Activated T-cell treated with anti-CD3 and anti-CD28 coated beads, Interleukin-2, amount 50 U/mL, for 24 hours (primary cell): ENCODE measurements around the gene LDLRAD3.

Source experiments
- DNase-seq: peaks from one replicate; pipeline ENCODE4 v3.0.0-alpha.2; 2020
- H3K27ac Mint-ChIP-seq: 2 replicates; pipeline ENCODE4 v1.8.0; 2020; ENCODE audit warnings: mild to moderate bottlenecking, mixed read lengths
- H3K27me3 Mint-ChIP-seq: 2 replicates; pipeline ENCODE4 v1.8.0; 2020; ENCODE audit warnings: mixed read lengths
- H3K36me3 Mint-ChIP-seq: 2 replicates; pipeline ENCODE4 v1.8.0; 2020; ENCODE audit warnings: low read depth, mixed read lengths
- H3K4me1 Mint-ChIP-seq: 2 replicates; pipeline ENCODE4 v1.8.0; 2020; ENCODE audit warnings: low read depth, mixed read lengths
- H3K4me3 Mint-ChIP-seq: 2 replicates; pipeline ENCODE4 v1.8.0; 2020; ENCODE audit warnings: mild to moderate bottlenecking, moderate library complexity, mixed read lengths
- H3K9me3 Mint-ChIP-seq: 2 replicates; pipeline ENCODE4 v1.8.0; 2020; ENCODE audit warnings: mixed read lengths

The LDLRAD3 gene

DNA sequence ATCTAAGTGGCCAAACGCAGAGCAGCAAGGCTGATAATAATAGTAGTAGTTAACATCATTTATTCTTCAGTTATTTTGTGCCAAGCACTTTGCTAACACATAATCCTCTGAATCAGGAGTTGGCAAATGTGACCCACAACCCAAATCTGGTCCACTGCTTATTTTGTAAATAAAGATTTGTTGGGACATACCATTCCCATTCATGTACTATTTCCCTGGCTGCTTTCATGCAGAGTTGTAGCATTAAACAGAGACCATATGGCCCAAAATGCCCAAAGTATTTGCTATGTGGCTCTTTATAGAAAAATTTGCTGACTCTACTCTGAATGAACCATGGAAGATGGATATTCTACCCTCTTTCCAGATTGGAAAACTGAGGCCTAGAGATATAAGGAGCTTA lies 295.0 kb downstream of the LDLRAD3 start:
- Mint-ChIP-seq H3K4me3 (no peak overlapping the region), H3K9me3 (no peaks in the 10 kb centered on the region), H3K4me1 (no peaks in the 10 kb centered on the region), H3K36me3 (no peaks in the 10 kb centered on the region), H3K27ac (no peak overlapping the region), H3K27me3 (peaks cover 25% of the 10 kb centered on the region)
- DNase-seq: no peak

DNA sequence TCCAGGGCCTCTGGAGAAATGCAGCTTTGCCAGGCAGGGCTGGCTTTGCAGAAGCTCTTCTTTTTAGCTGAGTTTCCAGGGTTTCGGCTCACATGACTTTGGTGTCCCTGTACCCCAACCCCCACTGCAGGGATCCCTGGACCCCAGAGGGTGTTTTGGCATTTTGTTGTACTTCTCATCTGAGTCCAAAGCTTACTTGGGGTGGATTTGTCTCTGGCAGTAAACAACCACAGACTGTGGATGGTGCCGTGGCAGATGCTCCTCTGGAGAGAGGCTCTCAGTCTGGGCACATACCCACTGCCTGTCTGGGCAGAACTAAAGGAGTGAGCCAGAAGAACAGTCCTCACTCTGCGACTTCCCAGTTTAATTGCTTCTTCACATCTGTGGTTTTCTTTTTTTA lies 295.8 kb downstream of the LDLRAD3 start:
- Mint-ChIP-seq H3K36me3 (no peaks in the 10 kb centered on the region), H3K4me1 (no peaks in the 10 kb centered on the region)

DNA sequence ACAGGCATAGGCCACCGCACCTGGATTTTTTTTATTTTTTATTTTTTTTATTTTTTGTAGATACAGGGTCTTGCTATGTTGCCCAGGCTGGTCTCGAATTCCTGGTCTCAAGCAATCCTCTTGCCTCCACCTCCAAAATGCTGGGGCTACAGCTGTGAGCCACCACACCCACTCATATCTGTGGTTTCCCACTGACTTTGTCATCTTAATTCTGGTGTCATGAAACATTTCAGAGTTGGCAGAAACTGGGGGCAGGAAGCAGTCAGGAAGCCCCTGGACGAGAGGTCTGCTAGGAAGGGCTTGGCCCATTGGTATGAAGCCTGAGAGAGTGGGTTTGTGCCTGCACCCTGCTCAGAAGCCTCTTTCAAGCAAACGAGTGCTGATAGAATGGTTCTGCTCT lies 296.3 kb downstream of the LDLRAD3 start:
- Mint-ChIP-seq H3K9me3 (no peaks in the 10 kb centered on the region), H3K4me3 (no peak overlapping the region), H3K4me1 (no peaks in the 10 kb centered on the region), H3K27ac (no peak overlapping the region), H3K27me3 (peaks cover 25% of the 10 kb centered on the region), H3K36me3 (no peaks in the 10 kb centered on the region)
- DNase-seq: no peak

More for the DNA sequence above, 295.8 kb downstream of the LDLRAD3 start:
- no peak overlapping the region for H3K4me3 Mint-ChIP-seq
- no peaks in the 10 kb centered on the region for H3K9me3 Mint-ChIP-seq
- no peak overlapping the region for H3K27ac Mint-ChIP-seq
- peaks cover 25% of the 10 kb centered on the region for H3K27me3 Mint-ChIP-seq
- DNase-seq: no peak

DNA sequence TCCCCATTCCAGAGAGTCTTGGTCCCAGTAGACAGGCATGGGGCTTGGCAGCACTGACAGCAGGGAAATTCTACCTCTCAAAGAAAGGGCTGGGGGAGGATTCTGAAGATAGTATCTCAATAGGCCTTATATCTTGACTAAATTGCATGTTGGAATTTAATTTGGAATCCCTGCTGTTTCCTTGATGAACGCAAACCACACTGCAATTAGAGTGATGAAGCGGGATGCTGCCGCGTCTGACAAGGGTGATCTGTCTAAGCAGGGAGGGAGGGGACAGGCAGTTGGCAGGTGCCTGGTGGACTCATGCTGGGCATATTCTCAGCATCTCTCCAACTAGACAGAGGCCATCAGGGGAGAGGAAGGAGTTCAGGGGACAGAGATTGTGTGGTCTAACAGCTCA lies 296.9 kb downstream of the LDLRAD3 start:
- H3K27ac Mint-ChIP-seq: no peak overlapping the region
- H3K4me3 Mint-ChIP-seq: no peak overlapping the region
- DNase-seq: no peak

DNA sequence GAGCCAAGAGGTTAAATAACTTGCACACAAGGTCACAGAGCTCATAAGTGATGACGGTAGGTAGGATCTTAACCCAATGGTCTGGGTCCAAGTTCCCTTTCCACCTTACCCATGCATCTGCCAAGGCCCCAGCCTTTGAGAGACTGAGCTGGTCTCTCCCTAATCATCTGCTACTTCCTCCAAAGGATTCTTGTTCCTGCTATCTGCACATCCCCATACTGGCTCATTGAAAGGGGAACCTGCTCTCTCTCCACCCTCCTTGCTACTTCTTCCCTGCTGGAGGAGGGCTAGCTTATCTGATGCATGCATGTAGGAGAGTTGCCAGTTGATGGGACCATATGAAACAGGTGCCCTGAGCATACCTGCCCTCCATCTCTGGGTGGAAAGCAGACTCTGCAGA lies 297.6 kb downstream of the LDLRAD3 start:
- Mint-ChIP-seq H3K4me3 (no peak overlapping the region), H3K4me1 (no peaks in the 10 kb centered on the region), H3K9me3 (no peaks in the 10 kb centered on the region), H3K27ac (no peak overlapping the region), H3K36me3 (no peaks in the 10 kb centered on the region), H3K27me3 (peaks cover 25% of the 10 kb centered on the region)
- DNase-seq: no peak

More for the DNA sequence above, 296.9 kb downstream of the LDLRAD3 start:
- Mint-ChIP-seq H3K9me3 (no peaks in the 10 kb centered on the region), H3K36me3 (no peaks in the 10 kb centered on the region), H3K27me3 (peaks cover 25% of the 10 kb centered on the region), H3K4me1 (no peaks in the 10 kb centered on the region)

DNA sequence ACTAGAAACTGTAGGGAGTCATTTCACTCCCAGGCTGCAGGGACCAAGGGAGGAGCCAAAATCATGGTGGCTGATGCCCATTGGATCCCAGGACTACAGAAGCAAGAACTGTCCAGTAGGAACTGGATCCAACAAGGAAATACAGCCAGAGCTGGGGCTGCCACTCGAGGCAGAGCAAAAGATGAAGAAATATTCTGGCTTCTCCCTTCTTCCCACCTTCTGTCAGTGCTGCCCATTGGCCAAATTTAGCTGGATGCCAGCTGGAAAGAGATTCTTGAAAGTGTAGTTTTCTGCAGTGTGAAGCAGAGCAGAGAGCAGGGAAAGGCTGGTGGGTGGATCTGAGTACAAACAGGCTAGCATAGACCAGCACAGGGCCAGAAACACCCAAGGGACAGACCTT lies 299.8 kb downstream of the LDLRAD3 start:
- Mint-ChIP-seq H3K27me3 (peaks cover 41% of the 10 kb centered on the region), H3K36me3 (no peaks in the 10 kb centered on the region), H3K9me3 (no peaks in the 10 kb centered on the region), H3K27ac (no peak overlapping the region), H3K4me3 (no peak overlapping the region), H3K4me1 (no peaks in the 10 kb centered on the region)
- no peak for DNase-seq

DNA sequence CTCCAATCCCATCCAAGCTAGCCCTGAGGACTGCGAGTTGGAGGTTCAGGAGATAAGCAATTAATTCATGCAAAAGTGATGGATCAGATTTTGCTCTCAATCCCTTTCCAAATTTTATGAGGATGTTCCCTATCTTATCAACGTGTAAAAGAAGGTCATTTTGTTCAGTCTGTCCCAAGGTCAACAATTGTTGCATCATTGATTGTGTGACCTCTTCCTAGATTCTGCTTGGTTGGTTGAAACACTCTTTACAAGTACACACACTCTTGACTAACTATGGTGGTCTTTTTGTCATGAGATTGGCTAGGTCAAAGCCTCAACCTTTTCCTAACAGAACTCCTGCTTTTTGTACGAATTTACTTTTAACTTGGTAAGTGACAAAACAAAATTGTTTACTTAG lies 303.6 kb downstream of the LDLRAD3 start:
- no peak overlapping the region for H3K4me3 Mint-ChIP-seq
- H3K9me3 Mint-ChIP-seq: no peaks in the 10 kb centered on the region
- H3K36me3 Mint-ChIP-seq: no peaks in the 10 kb centered on the region
- H3K4me1 Mint-ChIP-seq: peaks cover 3% of the 10 kb centered on the region
- H3K27ac Mint-ChIP-seq: no peak overlapping the region
- peaks cover 65% of the 10 kb centered on the region for H3K27me3 Mint-ChIP-seq
- DNase-seq: no peak

DNA sequence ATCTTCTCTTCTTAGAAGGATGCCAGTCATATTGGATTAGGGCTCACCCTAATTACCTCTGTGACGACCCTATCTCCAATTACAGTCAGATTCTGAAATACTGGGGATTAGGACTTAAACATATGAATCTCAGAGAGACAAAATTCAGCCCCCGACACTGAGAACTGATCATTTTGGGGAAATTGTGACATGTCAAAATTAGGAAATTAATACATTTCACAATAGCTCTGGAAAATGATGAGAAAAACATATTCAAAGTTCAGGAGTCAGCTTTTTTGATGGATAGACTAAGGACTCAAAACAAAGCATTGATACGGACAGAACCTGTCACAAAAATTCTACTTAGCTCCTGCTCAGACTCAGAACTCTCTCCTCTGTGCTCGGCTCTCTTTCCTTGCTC lies 304.6 kb downstream of the LDLRAD3 start:
- Mint-ChIP-seq H3K4me1 (peaks cover 3% of the 10 kb centered on the region), H3K9me3 (no peaks in the 10 kb centered on the region), H3K36me3 (no peaks in the 10 kb centered on the region), H3K27ac (no peak overlapping the region), H3K4me3 (no peak overlapping the region), H3K27me3 (peaks cover 63% of the 10 kb centered on the region)
- DNase-seq: no peak

DNA sequence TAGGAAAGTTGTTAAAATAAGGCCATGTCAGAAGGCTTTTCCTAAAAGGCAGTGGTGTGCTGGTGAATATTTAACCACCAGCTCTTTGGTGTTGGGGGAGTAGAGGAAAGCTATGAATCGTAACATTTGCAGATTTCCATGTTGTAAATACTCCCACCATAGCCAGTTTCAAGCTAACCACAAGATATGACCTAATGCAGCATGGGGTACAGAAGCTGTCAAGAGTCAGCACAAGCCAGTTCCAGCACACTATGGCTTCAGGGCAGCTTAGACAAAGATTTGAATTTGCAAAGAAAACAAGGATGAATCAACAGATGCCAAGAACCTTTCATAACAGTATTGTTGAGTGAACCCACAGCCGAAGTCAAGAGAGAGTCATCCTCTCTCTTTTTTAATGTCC lies 305.4 kb downstream of the LDLRAD3 start:
- peaks cover 59% of the 10 kb centered on the region for H3K27me3 Mint-ChIP-seq
- no peaks in the 10 kb centered on the region for H3K9me3 Mint-ChIP-seq
- no peak overlapping the region for H3K4me3 Mint-ChIP-seq
- H3K4me1 Mint-ChIP-seq: peaks cover 3% of the 10 kb centered on the region
- no peak for DNase-seq
- no peaks in the 10 kb centered on the region for H3K36me3 Mint-ChIP-seq
- no peak overlapping the region for H3K27ac Mint-ChIP-seq

DNA sequence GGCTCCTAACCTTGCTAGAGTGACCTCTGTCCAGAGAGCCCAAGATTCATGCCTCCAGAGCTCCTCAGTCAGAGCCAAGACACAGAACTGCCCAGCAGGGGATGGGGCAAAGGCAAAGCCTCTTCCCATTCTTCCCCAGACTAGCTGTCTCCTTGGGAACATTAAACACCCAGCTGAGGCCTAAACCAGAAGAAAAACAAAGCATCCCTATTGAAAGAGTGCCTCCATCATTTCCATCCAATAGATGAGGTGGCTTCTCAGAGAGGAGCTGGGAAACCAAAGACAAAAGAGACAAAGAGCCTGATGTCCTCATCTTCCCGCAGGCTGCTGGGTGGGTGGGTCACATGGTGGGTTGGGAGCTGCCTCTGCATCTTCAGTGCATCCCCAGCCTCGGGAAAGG lies 308.0 kb downstream of the LDLRAD3 start:
- Mint-ChIP-seq H3K36me3 (no peaks in the 10 kb centered on the region), H3K4me1 (peaks cover 3% of the 10 kb centered on the region), H3K27ac (no peak overlapping the region), H3K9me3 (no peaks in the 10 kb centered on the region), H3K4me3 (no peak overlapping the region), H3K27me3 (peaks cover 50% of the 10 kb centered on the region)
- DNase-seq: no peak

DNA sequence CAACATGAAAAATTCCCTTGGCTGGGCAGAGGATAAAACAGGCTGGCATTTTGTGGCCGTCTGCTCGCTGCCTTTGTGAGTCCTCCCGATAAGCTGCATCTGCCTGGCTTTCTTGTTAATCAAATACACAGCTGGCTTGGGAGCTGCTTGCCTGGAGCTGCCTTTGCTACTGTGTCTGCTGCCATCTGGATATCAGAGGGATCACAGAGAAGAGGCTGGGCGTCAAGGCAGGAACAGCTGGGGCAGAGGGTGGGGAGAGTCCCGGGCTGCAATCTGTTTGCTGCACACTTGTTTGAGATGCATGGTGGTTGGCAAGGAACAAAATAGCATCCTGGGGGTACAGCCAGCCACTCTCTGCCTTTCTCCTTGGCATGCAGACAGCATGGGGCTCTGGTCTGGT lies 309.4 kb downstream of the LDLRAD3 start:
- Mint-ChIP-seq H3K9me3 (no peaks in the 10 kb centered on the region), H3K4me1 (peaks cover 3% of the 10 kb centered on the region), H3K27me3 (peaks cover 48% of the 10 kb centered on the region), H3K4me3 (no peak overlapping the region), H3K27ac (no peak overlapping the region), H3K36me3 (no peaks in the 10 kb centered on the region)
- no peak for DNase-seq

DNA sequence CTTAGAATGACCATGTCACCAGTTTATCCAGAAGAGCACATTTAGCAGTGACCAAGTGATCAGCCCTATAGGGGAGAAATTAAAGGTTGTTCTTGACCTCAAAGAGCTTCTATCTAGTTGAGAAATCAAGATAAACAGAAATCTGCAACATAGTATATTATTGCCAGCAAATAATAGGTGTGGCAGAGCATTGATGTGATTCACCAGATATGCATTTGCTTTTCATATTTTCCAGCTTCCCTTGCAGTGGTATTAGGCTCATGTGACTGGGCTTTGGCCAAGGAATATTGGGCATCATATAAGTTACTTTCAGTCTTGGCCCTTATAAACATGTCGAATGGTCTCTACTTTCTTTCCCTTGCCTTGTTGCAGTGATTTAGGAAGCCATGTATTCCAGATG lies 310.9 kb downstream of the LDLRAD3 start:
- peaks cover 44% of the 10 kb centered on the region for H3K27me3 Mint-ChIP-seq
- no peak for DNase-seq
- H3K4me1 Mint-ChIP-seq: no peaks in the 10 kb centered on the region
- H3K36me3 Mint-ChIP-seq: no peaks in the 10 kb centered on the region
- H3K27ac Mint-ChIP-seq: no peak overlapping the region
- H3K4me3 Mint-ChIP-seq: no peak overlapping the region
- no peaks in the 10 kb centered on the region for H3K9me3 Mint-ChIP-seq

DNA sequence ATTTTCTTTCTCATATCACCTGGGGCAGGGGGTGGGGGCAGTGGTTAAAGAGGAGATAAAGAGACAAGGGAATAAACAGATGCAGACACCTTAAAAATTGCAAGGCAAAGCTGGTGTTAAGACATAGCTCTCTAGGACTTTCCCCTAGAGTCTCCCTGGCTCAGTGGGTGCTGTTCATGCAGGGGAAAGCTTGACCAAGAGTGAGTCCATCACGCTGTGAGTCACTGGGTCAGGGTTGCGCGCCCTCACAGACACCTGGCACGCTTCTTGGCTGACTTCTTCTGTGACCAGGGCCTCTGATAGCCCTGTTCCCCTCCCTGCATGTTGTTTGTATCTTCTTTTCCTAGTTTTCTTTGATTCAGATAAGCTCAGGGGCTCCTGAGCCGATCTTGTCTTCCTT lies 313.5 kb downstream of the LDLRAD3 start:
- Mint-ChIP-seq H3K4me1 (no peaks in the 10 kb centered on the region), H3K4me3 (no peak overlapping the region), H3K9me3 (no peaks in the 10 kb centered on the region), H3K36me3 (no peaks in the 10 kb centered on the region), H3K27ac (no peak overlapping the region), H3K27me3 (peaks cover 30% of the 10 kb centered on the region)
- DNase-seq: no peak

DNA sequence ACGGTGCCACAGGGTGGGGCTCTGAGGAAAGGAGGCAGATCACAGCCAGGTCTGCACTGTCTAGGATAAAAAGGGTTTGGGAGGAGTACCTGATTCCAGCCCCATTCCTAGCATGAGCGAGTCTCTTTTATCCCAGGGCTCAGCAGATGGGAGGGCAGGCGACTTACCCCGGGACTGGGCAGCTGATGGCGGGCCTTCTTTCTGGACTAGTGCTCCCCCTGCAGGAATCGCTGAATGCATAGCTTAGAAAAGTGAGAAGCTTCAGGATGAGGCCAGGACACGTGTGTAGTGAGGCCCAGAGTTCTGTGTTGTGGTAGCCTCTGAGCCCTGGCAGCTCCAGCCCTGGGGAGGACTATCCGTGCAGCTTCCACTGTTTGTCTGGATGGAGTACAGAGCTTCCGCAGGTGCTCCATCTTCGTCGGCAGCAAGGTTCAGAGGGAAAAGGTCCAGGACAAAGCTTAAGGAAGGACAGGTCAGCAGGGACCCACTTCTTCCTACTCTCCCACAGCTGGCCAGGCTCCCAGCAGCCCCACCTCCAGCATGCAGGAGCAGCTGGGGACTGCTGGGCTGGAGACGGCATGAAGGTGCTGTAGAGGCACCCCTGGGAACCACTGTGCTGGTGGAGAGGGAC lies 315.0 kb downstream of the LDLRAD3 start:
- no peak overlapping the region for H3K4me3 Mint-ChIP-seq
- H3K9me3 Mint-ChIP-seq: no peaks in the 10 kb centered on the region
- H3K4me1 Mint-ChIP-seq: no peaks in the 10 kb centered on the region
- no peaks in the 10 kb centered on the region for H3K36me3 Mint-ChIP-seq
- no peak overlapping the region for H3K27ac Mint-ChIP-seq
- peaks cover 37% of the 10 kb centered on the region for H3K27me3 Mint-ChIP-seq
- DNase-seq: no peak

DNA sequence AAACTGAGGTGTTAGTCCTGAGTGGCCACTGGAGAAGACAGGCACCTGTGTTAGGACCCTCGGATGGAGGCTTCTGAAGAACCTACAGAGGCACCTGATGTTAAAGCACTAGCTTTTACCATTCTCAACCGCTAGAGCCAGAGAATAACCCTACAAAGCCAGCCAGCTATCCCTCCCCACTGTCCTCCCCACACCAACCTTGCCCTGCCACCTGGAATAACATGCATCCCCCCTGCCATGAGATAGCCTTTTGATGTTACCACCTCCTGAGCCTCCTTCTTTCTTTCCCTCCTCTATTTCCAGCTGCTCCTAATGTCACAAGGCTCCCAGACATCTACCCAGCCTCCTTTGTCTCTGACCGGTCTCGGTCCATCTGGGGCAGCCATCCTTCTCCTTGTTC lies 317.2 kb downstream of the LDLRAD3 start:
- H3K4me3 Mint-ChIP-seq: no peak overlapping the region
- H3K36me3 Mint-ChIP-seq: no peaks in the 10 kb centered on the region
- no peaks in the 10 kb centered on the region for H3K9me3 Mint-ChIP-seq
- no peaks in the 10 kb centered on the region for H3K4me1 Mint-ChIP-seq
- H3K27ac Mint-ChIP-seq: no peak overlapping the region
- H3K27me3 Mint-ChIP-seq: peaks cover 37% of the 10 kb centered on the region
- DNase-seq: no peak
